Effector memory CD4-positive, alpha-beta T cell (primary cell): Measurements from ENCODE around the gene GNRH2.
"Not testable (repeated sequence)": the region's sequence is repeated elsewhere in the genome, so short reads cannot be mapped to it uniquely, and the experiment has no call there.

Experiments
- DNase-seq, 3 donors: peaks; one replicate each; pipeline ENCODE4 v3.0.0-alpha.2; 2020
- H3K27ac ChIP-seq: 2 replicates; pipeline ENCODE4 v1.7.0; 2013; ENCODE audit warnings: mild to moderate bottlenecking, low read length, moderate library complexity; ENCODE audit not compliant: insufficient read depth, poor library complexity, severe bottlenecking
- H3K27me3 ChIP-seq: replicated peaks from 2 replicates; pipeline ENCODE4 v1.7.0; 2013; ENCODE audit warnings: mild to moderate bottlenecking, low read length; ENCODE audit not compliant: insufficient read depth, control insufficient read depth, poor library complexity, severe bottlenecking
- H3K36me3 ChIP-seq: 2 replicates; pipeline ENCODE4 v1.7.0; 2013; ENCODE audit warnings: mild to moderate bottlenecking, low read length, moderate library complexity; ENCODE audit not compliant: control insufficient read depth, insufficient read depth
- H3K4me1 ChIP-seq: 2 replicates; pipeline ENCODE4 v1.7.0; 2013; ENCODE audit warnings: low read length, mild to moderate bottlenecking; ENCODE audit not compliant: control insufficient read depth, insufficient read depth, poor library complexity, severe bottlenecking
- H3K4me3 ChIP-seq: 2 replicates; pipeline ENCODE4 v1.7.0; 2013; ENCODE audit warnings: low read length, low read depth, mild to moderate bottlenecking; ENCODE audit not compliant: insufficient read depth, poor library complexity, severe bottlenecking
- H3K9me3 ChIP-seq: 2 replicates; pipeline ENCODE4 v1.7.0; 2013; ENCODE audit warnings: mild to moderate bottlenecking, low read length, moderate library complexity; ENCODE audit not compliant: control insufficient read depth

Gene GNRH2

DNA sequence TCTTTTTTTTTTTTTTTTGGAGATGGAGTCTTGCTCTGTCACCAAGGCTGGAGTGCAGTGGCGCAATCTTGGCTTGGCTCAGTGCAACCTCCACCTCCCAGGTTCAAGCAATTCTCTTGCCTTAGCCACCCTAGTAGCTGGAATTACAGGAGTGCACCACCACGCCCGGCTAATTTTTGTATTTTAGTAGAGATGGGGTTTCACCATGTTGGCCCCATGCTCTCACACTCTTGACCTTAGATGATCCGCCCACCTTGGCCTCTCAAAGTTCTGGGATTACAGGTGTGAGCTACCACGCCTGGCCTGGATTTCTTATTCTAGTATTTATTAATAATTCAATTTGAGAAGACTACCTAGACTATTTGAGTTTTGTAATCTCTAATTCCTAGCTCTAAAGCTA is 28.1 kb upstream of the GNRH2 start:
- not testable (repeated sequence) for H3K4me1 ChIP-seq, H3K27ac ChIP-seq, DNase-seq, H3K27me3 ChIP-seq, H3K9me3 ChIP-seq, H3K4me3 ChIP-seq
- H3K36me3 ChIP-seq, result peaks cover 10% of the 10 kb centered on the region

DNA sequence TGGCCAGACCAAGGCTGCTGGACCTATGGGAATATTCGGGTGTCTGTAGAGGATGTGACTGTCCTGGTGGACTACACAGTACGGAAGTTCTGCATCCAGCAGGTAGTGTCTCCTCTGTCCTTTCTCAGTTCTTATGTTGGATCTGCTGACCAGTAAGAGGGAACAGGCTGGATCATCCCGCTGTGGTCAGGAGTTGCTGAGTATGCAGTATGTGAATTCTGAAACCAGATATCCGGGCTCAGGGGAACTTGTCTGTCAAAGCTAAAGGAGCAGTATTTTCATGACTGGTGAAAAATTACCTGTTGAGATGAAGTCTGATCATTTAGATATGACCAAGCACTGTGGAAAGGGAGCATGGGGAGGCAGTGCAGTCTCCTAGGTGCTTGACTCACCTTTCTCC is 22.1 kb upstream of the GNRH2 start:
- Histone ChIP-seq H3K4me1 (no peaks in the 10 kb centered on the region), H3K4me3 (no peak overlapping the region), H3K9me3 (no peaks in the 10 kb centered on the region), H3K36me3 (peaks cover 61% of the 10 kb centered on the region), H3K27ac (no peak overlapping the region), H3K27me3 (no peaks in the 10 kb centered on the region)
- no peak for DNase-seq

DNA sequence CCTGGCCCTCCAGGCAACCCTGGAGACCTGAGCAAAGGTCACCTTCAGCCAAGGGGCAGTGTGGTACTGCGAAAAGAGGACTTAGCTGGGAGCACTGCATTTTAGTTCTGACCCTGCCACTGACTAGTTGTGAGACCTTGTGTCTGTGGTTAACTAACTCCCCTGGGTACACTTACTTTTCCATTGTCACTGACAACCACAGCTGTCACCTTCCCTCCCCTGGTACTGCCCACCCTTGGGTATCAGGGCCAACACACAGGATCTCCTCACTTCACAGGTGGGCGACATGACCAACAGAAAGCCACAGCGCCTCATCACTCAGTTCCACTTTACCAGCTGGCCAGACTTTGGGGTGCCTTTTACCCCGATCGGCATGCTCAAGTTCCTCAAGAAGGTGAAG is 21.6 kb upstream of the GNRH2 start:
- Histone ChIP-seq H3K27me3 (no peaks in the 10 kb centered on the region), H3K36me3 (peaks cover 65% of the 10 kb centered on the region), H3K4me3 (no peak overlapping the region), H3K27ac (no peak overlapping the region), H3K4me1 (no peaks in the 10 kb centered on the region), H3K9me3 (no peaks in the 10 kb centered on the region)
- no peak for DNase-seq

DNA sequence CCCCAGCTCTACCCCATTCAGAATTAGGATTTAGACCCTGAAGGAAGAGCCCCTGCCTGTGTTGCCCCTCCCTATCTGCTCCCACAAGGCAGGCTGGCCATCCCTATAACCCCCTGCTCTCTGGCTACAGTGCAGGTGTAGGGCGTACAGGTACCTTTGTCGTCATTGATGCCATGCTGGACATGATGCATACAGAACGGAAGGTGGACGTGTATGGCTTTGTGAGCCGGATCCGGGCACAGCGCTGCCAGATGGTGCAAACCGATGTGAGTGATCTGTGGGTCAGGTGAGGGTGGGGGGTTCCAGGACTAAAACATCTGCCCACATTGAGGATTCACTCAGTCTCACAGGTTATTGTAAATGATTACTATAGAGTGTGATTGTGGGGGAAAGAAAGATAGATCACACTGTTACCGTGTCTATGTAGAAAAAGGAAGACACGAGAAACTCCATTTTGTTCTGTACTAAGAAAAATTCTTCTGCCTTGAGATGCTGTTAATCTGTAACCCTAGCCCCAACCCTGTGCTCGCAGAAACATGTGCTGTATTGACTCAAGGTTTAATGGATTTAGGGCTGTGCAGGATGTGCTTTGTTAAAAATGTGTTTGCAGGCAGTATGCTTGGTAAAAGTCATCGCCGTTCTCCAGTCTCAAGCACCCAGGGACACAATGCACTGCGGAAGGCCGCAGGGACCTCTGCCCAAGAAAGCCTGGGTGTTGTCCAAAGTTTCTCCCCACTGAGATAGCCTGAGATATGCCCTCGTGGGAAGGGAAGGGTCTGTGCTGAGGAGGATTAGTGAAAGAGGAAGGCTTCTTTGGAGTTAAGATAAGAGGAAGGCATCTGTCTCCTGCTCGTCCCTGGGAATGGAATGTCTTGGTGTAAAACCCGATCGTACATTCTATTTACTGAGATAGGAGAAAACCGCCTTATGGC is 20.6 kb upstream of the GNRH2 start:
- H3K4me1 ChIP-seq, H3K27ac ChIP-seq, H3K4me3 ChIP-seq, DNase-seq, H3K27me3 ChIP-seq, H3K9me3 ChIP-seq: not testable (repeated sequence)
- peaks cover 66% of the 10 kb centered on the region for H3K36me3 ChIP-seq

DNA sequence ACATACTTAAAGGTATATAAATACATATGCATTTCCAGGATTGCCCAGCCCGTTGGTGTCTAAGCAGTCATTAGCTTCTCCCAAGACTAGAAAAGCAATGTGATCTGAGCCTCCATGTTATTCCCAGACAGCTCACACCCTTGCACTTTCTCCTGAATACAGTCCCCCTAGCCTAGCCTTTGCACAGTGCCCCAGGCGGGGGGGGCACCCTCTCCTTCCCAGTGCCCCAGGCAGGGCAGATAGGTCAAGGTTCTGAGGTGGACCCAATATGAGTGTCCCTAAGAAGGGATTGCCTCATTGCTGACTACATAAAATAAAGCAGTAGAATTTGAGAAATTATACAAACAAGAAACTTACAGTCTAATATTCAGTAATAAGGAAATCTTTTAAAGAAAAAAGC is 15.4 kb upstream of the GNRH2 start:
- Histone ChIP-seq H3K27ac (no peak overlapping the region), H3K4me1 (no peaks in the 10 kb centered on the region), H3K27me3 (no peaks in the 10 kb centered on the region), H3K9me3 (no peaks in the 10 kb centered on the region), H3K36me3 (peaks cover 48% of the 10 kb centered on the region), H3K4me3 (no peak overlapping the region)
- no peak for DNase-seq

DNA sequence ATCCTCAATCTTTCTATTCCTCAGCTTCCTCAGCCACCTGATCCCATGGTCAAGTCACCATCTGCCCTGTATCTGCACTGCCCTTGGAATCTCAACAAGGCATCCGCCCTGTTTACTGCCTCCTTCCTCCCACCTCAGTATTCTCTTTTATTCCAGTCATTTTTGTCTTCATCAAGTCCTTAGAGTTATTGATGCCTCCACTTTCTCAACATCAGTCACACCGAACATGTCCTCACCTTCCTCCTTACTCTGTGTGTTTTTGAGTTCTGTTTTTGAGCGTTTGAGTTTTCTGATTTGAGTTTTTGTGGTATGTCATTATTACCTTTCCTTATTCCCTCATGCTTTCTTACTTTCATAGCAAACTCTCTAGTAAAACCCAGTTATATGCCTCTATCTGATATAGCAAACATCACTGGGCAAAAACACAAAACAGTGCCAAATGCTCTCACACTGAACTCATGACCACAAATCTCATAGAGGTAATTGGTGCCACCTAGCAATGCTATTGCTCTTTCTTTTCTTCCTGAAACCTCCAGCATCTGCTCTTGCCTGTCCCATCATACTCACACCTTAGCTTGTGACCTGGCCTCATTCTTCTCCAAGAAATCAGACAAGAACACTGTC is 11.8 kb upstream of the GNRH2 start:
- H3K27ac ChIP-seq, result no peak overlapping the region
- no peak for DNase-seq

DNA sequence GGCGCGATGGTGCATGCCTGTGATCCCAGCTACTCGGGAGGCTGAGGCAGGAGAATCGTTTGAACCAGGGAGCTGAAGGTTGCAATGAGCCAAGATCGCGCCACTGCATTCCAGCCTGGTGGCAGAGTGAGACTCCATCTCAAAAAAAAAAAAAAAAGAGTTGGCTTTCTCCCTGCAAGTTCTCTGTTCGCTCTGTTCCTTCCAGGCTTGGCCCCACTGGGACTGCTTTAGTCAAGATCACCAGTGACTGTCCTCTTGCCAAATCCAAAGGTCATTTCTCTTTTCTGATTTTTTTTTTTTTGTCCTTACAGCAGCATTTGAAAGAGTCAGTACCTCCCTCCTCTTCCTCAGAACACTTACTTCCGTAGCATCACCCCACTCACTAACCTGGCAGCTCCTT is 10.8 kb upstream of the GNRH2 start:
- Histone ChIP-seq H3K4me3 (no peak overlapping the region), H3K27ac (no peak overlapping the region), H3K9me3 (no peaks in the 10 kb centered on the region), H3K4me1 (no peaks in the 10 kb centered on the region), H3K27me3 (no peaks in the 10 kb centered on the region), H3K36me3 (peaks cover 44% of the 10 kb centered on the region)
- DNase-seq, result no peak

More for the DNA sequence above, 11.8 kb upstream of the GNRH2 start:
- no peaks in the 10 kb centered on the region for H3K4me1 ChIP-seq
- H3K27me3 ChIP-seq, result no peaks in the 10 kb centered on the region
- H3K4me3 ChIP-seq, result no peak overlapping the region
- peaks cover 44% of the 10 kb centered on the region for H3K36me3 ChIP-seq
- no peaks in the 10 kb centered on the region for H3K9me3 ChIP-seq

DNA sequence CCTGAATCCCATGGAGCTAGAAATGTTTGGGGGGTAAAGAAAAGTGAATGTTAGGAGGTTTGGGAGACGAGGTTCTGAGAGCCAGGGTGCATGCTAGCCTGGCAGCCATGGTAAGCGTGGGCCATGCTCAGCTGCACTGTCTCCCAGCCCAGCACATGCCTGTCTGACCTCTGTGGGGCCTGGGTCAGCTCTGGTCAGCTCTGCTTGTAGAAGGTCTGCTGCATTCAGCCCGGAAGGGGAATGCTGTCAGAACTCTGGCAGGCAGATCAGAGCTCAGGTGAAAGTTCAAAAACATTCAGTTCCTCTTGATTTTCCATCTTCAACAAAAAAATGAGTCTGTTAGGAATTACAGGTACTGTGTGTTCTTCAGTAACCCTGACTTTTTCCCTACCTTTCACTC is 5.8 kb upstream of the GNRH2 start:
- no peaks in the 10 kb centered on the region for H3K27me3 ChIP-seq
- no peak for DNase-seq
- no peak overlapping the region for H3K27ac ChIP-seq
- H3K4me1 ChIP-seq, result no peaks in the 10 kb centered on the region
- no peak overlapping the region for H3K4me3 ChIP-seq
- H3K36me3 ChIP-seq, result peaks cover 58% of the 10 kb centered on the region
- H3K9me3 ChIP-seq, result no peaks in the 10 kb centered on the region

DNA sequence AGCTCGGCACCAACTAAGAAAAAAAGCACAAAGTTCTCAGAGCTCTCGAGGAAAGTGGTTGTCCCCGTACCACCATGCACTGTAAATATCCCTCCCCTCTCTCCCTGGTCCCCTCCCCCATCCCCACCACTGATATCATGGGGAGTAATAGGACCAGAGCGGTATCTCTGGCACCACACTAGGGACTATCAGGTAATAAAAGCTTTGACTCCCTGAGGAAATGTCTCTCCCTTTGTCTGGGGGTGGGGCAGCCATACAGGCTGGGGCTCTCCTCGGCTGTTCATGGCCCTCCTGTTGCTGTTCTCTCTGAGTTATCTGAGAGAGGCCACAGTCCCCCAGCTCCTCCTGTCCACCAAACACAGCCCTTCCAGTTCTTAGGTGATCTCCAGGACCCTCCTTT is 5.0 kb upstream of the GNRH2 start:
- Histone ChIP-seq H3K27me3 (no peaks in the 10 kb centered on the region), H3K36me3 (peaks cover 52% of the 10 kb centered on the region), H3K4me3 (no peak overlapping the region), H3K9me3 (no peaks in the 10 kb centered on the region), H3K4me1 (no peaks in the 10 kb centered on the region), H3K27ac (no peak overlapping the region)
- DNase-seq, result no peak

DNA sequence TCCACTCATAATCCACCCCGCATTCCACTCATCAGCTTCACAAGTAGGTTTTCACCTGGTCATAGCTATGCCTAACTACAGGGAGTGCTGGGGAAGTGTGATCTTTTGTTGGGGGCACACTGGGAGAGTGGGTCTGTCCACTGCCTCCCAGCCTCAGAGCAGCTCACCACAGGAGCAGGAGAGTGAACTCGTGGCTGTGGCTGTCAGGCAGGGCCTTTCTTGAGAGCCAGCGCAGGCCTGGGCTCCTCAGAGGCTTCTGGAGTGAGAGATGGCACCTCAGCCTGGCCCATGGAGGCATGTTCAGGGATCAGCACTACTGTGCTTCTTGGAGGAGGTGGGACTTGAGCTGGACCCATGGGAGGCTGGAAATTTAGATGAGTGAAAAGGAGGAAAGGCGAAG is 4.0 kb upstream of the GNRH2 start:
- no peak for DNase-seq
- no peak overlapping the region for H3K4me3 ChIP-seq
- H3K27ac ChIP-seq, result no peak overlapping the region
- no peaks in the 10 kb centered on the region for H3K27me3 ChIP-seq
- H3K4me1 ChIP-seq, result no peaks in the 10 kb centered on the region
- H3K36me3 ChIP-seq, result peaks cover 52% of the 10 kb centered on the region
- no peaks in the 10 kb centered on the region for H3K9me3 ChIP-seq
